IMR-90 (cell line): Measurements from ENCODE around the gene SMIM12. TPM values are rescaled to one million over a fixed set of nuclear protein-coding genes. Genes with fewer than 3 reads are reported as not detected.

Experiments used
- ATAC-seq: fragments of 200-7000 bp; cut with Tn5 transposase; 2 replicates; pipeline ENCODE4 v1.9.1; 2020; ENCODE audit warnings: low read depth, mild to moderate bottlenecking, moderate library complexity
- BruUV-seq: library from RNA; stranded (reverse); fragments of 400-500 nt; replicated peaks from 2 replicates; lab custom pipeline; 2021; lab: Mats Ljungman, UMichigan
- CTCF ChIA-PET: fragments of 300-600 bp; formaldehyde crosslinking; extraction: SDS; loops from one replicate; lab custom pipeline; 2021; ENCODE audit warnings: antibody characterized with exemption; lab: Yijun Ruan, JAX
- POLR2A ChIA-PET: fragments of 300-600 bp; sonication (Branson Sonifier 250); formaldehyde crosslinking; loops from one replicate; lab custom pipeline; 2022; ENCODE audit warnings: antibody characterized with exemption; ENCODE audit not compliant: unreplicated experiment; lab: Charles Lee
- DNase-seq: peaks from one replicate; pipeline ENCODE4 v3.0.0; 2013
- H2AFZ ChIP-seq: replicated peaks from 2 replicates; pipeline ENCODE3; 2013; ENCODE audit warnings: low read length, mild to moderate bottlenecking; ENCODE audit not compliant: poor library complexity
- H2AK5ac ChIP-seq: 2 replicates; pipeline ENCODE4 v1.6.1; 2013; ENCODE audit warnings: low read depth, low read length, inconsistent platforms
- H2AK9ac ChIP-seq: replicated peaks from 2 replicates; pipeline ENCODE3; 2013; ENCODE audit warnings: mild to moderate bottlenecking, low read depth, low read length, moderate library complexity; ENCODE audit not compliant: poor library complexity
- H2BK120ac ChIP-seq: 2 replicates; pipeline ENCODE4 v1.6.1; 2013; ENCODE audit warnings: low read depth, low read length, inconsistent platforms
- H2BK15ac ChIP-seq: 3 replicates; pipeline ENCODE4 v1.6.1; 2013; ENCODE audit warnings: low read depth, low read length, inconsistent platforms
- H2BK20ac ChIP-seq: 2 replicates; pipeline ENCODE4 v1.6.1; 2013; ENCODE audit warnings: low read depth, mild to moderate bottlenecking, inconsistent platforms, low read length, moderate library complexity
- H2BK5ac ChIP-seq: 2 replicates; pipeline ENCODE4 v1.6.1; 2013; ENCODE audit warnings: mild to moderate bottlenecking, low read depth, low read length, inconsistent platforms; ENCODE audit not compliant: poor library complexity, severe bottlenecking
- H3K14ac ChIP-seq: replicated peaks from 2 replicates; pipeline ENCODE4 v1.6.1; 2013; ENCODE audit warnings: low read depth, low read length, inconsistent platforms
- H3K18ac ChIP-seq: 2 replicates; pipeline ENCODE4 v1.6.1; 2013; ENCODE audit warnings: low read depth, low read length, control low read depth
- H3K23ac ChIP-seq: 2 replicates; pipeline ENCODE4 v1.6.1; 2013; ENCODE audit warnings: low read depth, low read length, inconsistent platforms
- H3K27ac ChIP-seq: 2 replicates; pipeline ENCODE4 v1.5.1; 2013; ENCODE audit warnings: mild to moderate bottlenecking, control low read depth, low read length; ENCODE audit not compliant: insufficient read depth
- H3K27me3 ChIP-seq: 2 replicates; pipeline ENCODE4 v1.6.1; 2013; ENCODE audit warnings: low read length; ENCODE audit not compliant: control insufficient read depth, insufficient read depth
- H3K36me3 ChIP-seq: 2 replicates; pipeline ENCODE4 v1.6.1; 2013; ENCODE audit warnings: low read length, mixed read lengths; ENCODE audit not compliant: control insufficient read depth, insufficient read depth
- H3K4ac ChIP-seq: 2 replicates; pipeline ENCODE4 v1.6.1; 2013; ENCODE audit warnings: low read depth, low read length, inconsistent platforms
- H3K4me1 ChIP-seq: 2 replicates; pipeline ENCODE4 v1.6.1; 2013; ENCODE audit warnings: low read length, mixed read lengths; ENCODE audit not compliant: control insufficient read depth, insufficient read depth
- H3K4me2 ChIP-seq: 2 replicates; pipeline ENCODE4 v1.6.1; 2013; ENCODE audit warnings: low read depth, mild to moderate bottlenecking, control low read depth, low read length, moderate library complexity
- H3K4me3 ChIP-seq: 2 replicates; pipeline ENCODE4 v1.5.1; 2013; ENCODE audit warnings: low read depth, mild to moderate bottlenecking, control low read depth, low read length, moderate library complexity; ENCODE audit not compliant: insufficient read depth
- H3K56ac ChIP-seq: 2 replicates; pipeline ENCODE4 v1.6.1; 2013; ENCODE audit warnings: low read length, inconsistent platforms; ENCODE audit not compliant: insufficient read depth; ENCODE audit errors: extremely low read depth
- H3K79me1 ChIP-seq, 2 experiments: 2 replicates each; pipeline ENCODE4 v1.6.1; 2013; ENCODE audit warnings: low read length in 2 of 2, inconsistent platforms in 1 of 2, low read depth in 1 of 2
- H3K9ac ChIP-seq: 2 replicates; pipeline ENCODE4 v1.6.1; 2013; ENCODE audit warnings: low read depth, low read length, control low read depth
- H3K9me1 ChIP-seq: 2 replicates; pipeline ENCODE4 v1.6.1; 2013; ENCODE audit warnings: low read length, inconsistent platforms; ENCODE audit not compliant: insufficient read depth
- H3K9me3 ChIP-seq: 2 replicates; pipeline ENCODE4 v1.6.1; 2013; ENCODE audit warnings: low read length; ENCODE audit not compliant: control insufficient read depth, insufficient read depth
- H4K20me1 ChIP-seq: 2 replicates; pipeline ENCODE4 v1.6.1; 2013; ENCODE audit warnings: low read length, inconsistent platforms; ENCODE audit not compliant: insufficient read depth
- H4K5ac ChIP-seq: 2 replicates; pipeline ENCODE4 v1.6.1; 2013; ENCODE audit warnings: mild to moderate bottlenecking, low read depth, low read length, control low read depth
- H4K8ac ChIP-seq, 2 experiments: 2 replicates each; pipeline ENCODE4 v1.6.1; 2013; ENCODE audit warnings: low read depth in 2 of 2, low read length in 2 of 2, control low read depth in 1 of 2, inconsistent platforms in 1 of 2
- H4K91ac ChIP-seq: 2 replicates; pipeline ENCODE4 v1.6.1; 2013; ENCODE audit warnings: low read depth, low read length, inconsistent platforms; ENCODE audit not compliant: insufficient read depth
- CHD1 ChIP-seq: IDR thresholded peaks from 2 replicates; pipeline ENCODE4 v1.6.1; 2012; ENCODE audit warnings: low read depth, low read length, improper control_type of control experiment
- FOS ChIP-seq: fragments of 150-350 bp; IDR thresholded peaks from 2 replicates; pipeline ENCODE4 v1.6.1; 2016; ENCODE audit warnings: low read depth, low read length
- MAZ ChIP-seq: IDR thresholded peaks from 2 replicates; pipeline ENCODE4 v1.6.1; 2012; ENCODE audit warnings: low read depth, mild to moderate bottlenecking, low read length, improper control_type of control experiment, moderate library complexity, borderline replicate concordance
- RFX5 ChIP-seq: IDR thresholded peaks from 2 replicates; pipeline ENCODE4 v1.8.0; 2012; ENCODE audit warnings: low read depth, mild to moderate bottlenecking, low read length, moderate library complexity
- WGBS, 2 experiments: methylation state at CpG; one replicate each; pipeline versions ENCODE4 v1.1.5 to v1.1.7; 2013; ENCODE audit warnings: missing lambda C conversion rate in 2 of 2; ENCODE audit not compliant: insufficient read length in 1 of 2; ENCODE audit errors: extremely low coverage in 2 of 2; 5-methylcytosine and 5-hydroxymethylcytosine counted together
- dilution Hi-C: fragments of 300-500 bp; cut with HindIII; formaldehyde crosslinking; loops from one replicate; pipeline ENCODE4 v1.14.3; 2018; ENCODE audit warnings: low sequenced_read_pairs; ENCODE audit not compliant: unreplicated experiment
- in situ Hi-C: fragments of 300-500 bp; cut with MboI; formaldehyde crosslinking; loops from 3 replicates; pipeline ENCODE4 v1.14.3; 2019; ENCODE audit warnings: low sequenced_read_pairs, inconsistent platforms, mixed read lengths
- intact Hi-C: fragments of 100-400 bp; cut with micrococcal nuclease; formaldehyde crosslinking; loops from 2 replicates; pipeline ENCODE4 v1.10.0; 2022
- polyA plus RNA-seq, 3 experiments: library from polyadenylated mRNA; depleted of rRNA; stranded (reverse); fragments of >200 nt; gene quantifications; 2 replicates each; pipeline ENCODE4 v1.2.3, GENCODE V29; 2012; ENCODE audit warnings: low replicate concordance in 1 of 3
- total RNA-seq: library from RNA; depleted of rRNA; stranded (reverse); fragments of >200 nt; gene quantifications from 2 replicates; pipeline ENCODE4 v1.2.3, GENCODE V29; 2012
- TF ChIP-seq, protein P1 (sequence below): fragments of 150-350 bp; IDR thresholded peaks from 2 replicates; pipeline ENCODE4 v1.6.1; 2016; ENCODE audit warnings: low read depth, mild to moderate bottlenecking, low read length, moderate library complexity, borderline replicate concordance

SMIM12 gene
- total and polyA plus RNA-seq, 2 of the 4 experiments (the other 2 are of a cell fraction) = 31.9 to 44.4 TPM

DNA sequence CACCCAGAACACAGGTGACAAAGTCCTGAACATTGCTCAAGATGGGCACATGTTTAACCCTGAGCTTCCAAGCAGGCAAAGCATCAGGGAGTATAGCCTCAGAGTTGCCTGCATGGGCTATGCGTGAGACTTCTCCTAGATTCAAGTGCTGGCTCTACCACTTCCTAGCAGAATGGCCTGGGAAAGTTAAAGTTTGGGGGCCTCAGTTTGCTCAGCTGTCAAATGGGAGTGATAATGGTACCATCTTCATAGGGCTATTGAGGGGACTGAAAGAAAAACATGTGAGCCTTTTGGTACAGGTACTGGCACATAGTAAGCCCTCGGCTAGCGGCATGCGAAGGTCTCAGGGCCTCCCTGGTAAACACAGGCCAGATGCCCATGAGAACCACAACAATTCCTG is 28.0 kb upstream of the SMIM12 start:
- Histone ChIP-seq H3K23ac (no peak overlapping the region), H2BK20ac (no peak overlapping the region), H3K4ac (no peak overlapping the region), H2BK15ac (no peak overlapping the region), H2AK9ac (no peak overlapping the region), H3K27me3 (peaks cover 25% of the 10 kb centered on the region), H3K14ac (no peak overlapping the region), H3K9ac (no peak overlapping the region), H3K27ac (no peak overlapping the region), H3K9me3 (no peaks in the 10 kb centered on the region), H3K4me3 (no peak overlapping the region), H3K4me1 (no peaks in the 10 kb centered on the region), H2AK5ac (no peak overlapping the region), H4K5ac (no peak overlapping the region), H2BK5ac (no peak overlapping the region), H2AFZ (no peak overlapping the region), H3K18ac (no peak overlapping the region), H3K9me1 (no peaks in the 10 kb centered on the region), H3K56ac (no peak overlapping the region), H4K20me1 (no peaks in the 10 kb centered on the region), H3K79me1 (no peaks in the 10 kb centered on the region), H3K4me2 (no peak overlapping the region), H3K36me3 (no peaks in the 10 kb centered on the region), H4K8ac (no peak overlapping the region), H2BK120ac (no peak overlapping the region), H4K91ac (no peak overlapping the region)
- dilution Hi-C loops (no loop called here), intact Hi-C loops (no loop called here), in situ Hi-C loops (no loop called here)
- POLR2A ChIA-PET = no interaction called here
- ATAC-seq (no peak), DNase-seq (no peak)
- no TSS peak for BruUV-seq
- TF ChIP-seq RFX5 = no peak
- no peak for TF ChIP-seq CHD1
- no peak for TF ChIP-seq FOS
- TF ChIP-seq, protein P1, sequence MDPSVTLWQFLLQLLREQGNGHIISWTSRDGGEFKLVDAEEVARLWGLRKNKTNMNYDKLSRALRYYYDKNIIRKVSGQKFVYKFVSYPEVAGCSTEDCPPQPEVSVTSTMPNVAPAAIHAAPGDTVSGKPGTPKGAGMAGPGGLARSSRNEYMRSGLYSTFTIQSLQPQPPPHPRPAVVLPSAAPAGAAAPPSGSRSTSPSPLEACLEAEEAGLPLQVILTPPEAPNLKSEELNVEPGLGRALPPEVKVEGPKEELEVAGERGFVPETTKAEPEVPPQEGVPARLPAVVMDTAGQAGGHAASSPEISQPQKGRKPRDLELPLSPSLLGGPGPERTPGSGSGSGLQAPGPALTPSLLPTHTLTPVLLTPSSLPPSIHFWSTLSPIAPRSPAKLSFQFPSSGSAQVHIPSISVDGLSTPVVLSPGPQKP = no peak
- no peak for TF ChIP-seq MAZ
- CTCF ChIA-PET = no interaction called here
- WGBS, 2 experiments = no CpG with 5 or more reads among the region's 4 CpGs
